Mesothelial cell of epicardium (in vitro differentiated cells): ENCODE data around the gene CSNK2B. TPM values are rescaled to one million over a fixed set of nuclear protein-coding genes. Genes with fewer than 3 reads are reported as not detected.
A peak's percentile ranks its signal among the peaks of the same experiment; 100 is the strongest.

Experiments used
- DNase-seq, 2 experiments: peaks; one replicate each; pipeline ENCODE4 v3.0.0; 2021; ENCODE audit warnings: low spot score in 2 of 2; ENCODE audit not compliant: unreplicated experiment in 2 of 2
- H3K27ac Mint-ChIP-seq: 2 replicates; pipeline ENCODE4 v1.8.0; 2021; ENCODE audit warnings: mixed read lengths
- H3K27me3 Mint-ChIP-seq: 2 replicates; pipeline ENCODE4 v1.8.0; 2021; ENCODE audit warnings: low read depth, mixed read lengths
- H3K36me3 Mint-ChIP-seq: 2 replicates; pipeline ENCODE4 v1.8.0; 2021; ENCODE audit warnings: mixed read lengths
- H3K4me1 Mint-ChIP-seq: 2 replicates; pipeline ENCODE4 v1.8.0; 2021; ENCODE audit warnings: mixed read lengths
- H3K4me3 Mint-ChIP-seq: 2 replicates; pipeline ENCODE4 v1.8.0; 2021; ENCODE audit warnings: mild to moderate bottlenecking, moderate library complexity, mixed read lengths
- H3K9me3 Mint-ChIP-seq: 2 replicates; pipeline ENCODE4 v1.8.0; 2021; ENCODE audit warnings: mixed read lengths
- CTCF ChIP-seq: fragments of 200-600 bp; sonication (generic); IDR thresholded peaks from one replicate; pipeline ENCODE4 v1.5.0; 2021; ENCODE audit warnings: antibody characterized with exemption; ENCODE audit not compliant: unreplicated experiment
- total RNA-seq: library from RNA; stranded (reverse); gene quantifications from 3 replicates; pipeline ENCODE4 v1.2.1, GENCODE V29; 2021

CSNK2B gene
- total RNA-seq, 1 donor from 2014 or later: 157 TPM

DNA sequence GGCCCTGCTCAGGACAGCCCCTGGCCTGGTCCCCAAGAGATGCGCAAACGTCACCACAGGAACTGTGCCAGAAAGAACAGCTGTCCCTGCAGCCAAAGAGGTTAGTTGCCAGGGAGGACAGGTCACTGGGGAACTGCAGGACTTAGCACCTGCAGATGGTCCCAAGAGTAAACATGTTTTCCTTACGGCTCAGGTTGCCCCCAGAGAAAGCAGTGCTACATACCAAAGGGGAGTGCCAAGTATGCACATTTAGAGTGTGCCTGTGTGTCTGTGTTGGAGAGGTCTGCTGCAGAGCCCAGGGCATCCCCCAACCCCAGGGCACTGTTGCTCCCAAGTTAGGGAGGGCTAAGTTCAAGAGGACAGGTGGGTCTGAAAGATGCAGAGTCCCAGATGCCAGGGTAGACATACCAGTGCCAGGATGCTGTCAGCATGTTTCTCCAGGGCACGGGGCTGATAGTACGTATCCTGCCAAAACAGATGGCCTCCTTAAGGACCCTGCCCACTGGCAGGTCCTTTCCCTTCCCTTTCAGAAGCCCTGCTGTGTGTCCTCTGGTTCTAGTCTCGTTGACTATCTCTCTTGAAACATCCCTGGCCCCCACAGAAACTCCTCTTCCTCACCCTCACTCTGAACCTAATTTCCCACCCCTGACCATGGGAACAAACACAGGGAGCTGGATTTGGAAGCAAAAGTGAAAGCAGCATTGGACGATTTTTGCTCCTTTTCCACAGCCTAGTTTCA lies 36.0 kb downstream of the CSNK2B start:
- Mint-ChIP-seq H3K4me1 (peaks cover 26% of the 10 kb centered on the region), H3K27me3 (no peaks in the 10 kb centered on the region), H3K27ac (peak overlapping the region; percentile 99), H3K4me3 (peak overlapping the region; percentile 97), H3K36me3 (peaks cover 6% of the 10 kb centered on the region), H3K9me3 (no peaks in the 10 kb centered on the region)
- no peak for DNase-seq
- TF ChIP-seq CTCF: no peak

- H3K27me3 Mint-ChIP-seq: no peaks in the 10 kb centered on the region
- DNase-seq: no peak
- peaks cover 22% of the 10 kb centered on the region for H3K4me1 Mint-ChIP-seq
- TF ChIP-seq CTCF: no peak
- H3K9me3 Mint-ChIP-seq: no peaks in the 10 kb centered on the region
- peak overlapping the region; percentile 99 for H3K27ac Mint-ChIP-seq
- H3K36me3 Mint-ChIP-seq: peaks cover 2% of the 10 kb centered on the region
- peak overlapping the region; percentile 97 for H3K4me3 Mint-ChIP-seq
These were observed 36.5 kb downstream of the CSNK2B start for GRCh38 chr6:31702405-31702818.

DNA sequence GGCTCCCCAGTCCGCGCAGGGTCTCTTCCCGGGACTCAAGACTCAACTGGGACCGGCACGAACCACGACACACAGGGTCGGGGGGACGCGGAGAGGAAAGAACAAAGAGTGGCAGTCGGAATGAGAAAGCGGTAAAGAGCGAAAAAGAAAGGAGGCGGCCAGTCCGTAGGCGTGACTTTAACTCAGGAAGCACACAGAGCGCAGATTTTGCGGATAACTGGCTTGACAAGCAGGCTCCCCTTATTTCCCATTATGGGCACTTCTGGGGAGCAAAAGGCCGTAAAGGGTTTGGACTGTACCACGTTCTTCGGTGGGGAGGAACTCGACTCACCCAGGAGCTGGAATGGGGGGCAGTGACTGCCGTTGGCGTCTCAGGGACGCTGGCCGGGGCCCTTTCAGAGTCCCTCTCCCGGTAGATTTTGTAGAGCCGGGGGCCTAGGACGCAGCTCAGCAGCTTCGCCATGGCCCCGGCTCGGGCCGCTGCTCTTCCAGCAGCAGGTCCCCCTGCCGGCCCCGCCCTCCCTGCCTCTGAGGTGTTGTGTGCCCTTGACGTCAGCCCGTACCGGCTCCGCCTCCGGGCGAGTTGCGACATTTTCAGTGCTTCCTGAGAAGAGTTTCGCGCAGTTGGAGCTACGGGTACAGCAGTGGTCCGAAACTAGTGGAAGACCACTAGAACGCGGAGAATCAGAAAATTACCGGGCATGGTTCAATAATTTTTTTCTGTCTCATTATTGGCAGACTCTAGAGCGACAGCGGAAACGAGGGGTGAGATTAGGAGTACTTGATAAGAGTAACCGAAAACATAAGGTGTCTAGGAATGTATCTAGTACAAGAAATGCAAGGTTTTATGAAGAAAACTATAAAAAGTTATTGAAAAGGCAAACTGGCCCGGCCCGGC lies 37.2 kb downstream of the CSNK2B start, which contains the start of gene ABHD16A:
TSS of gene ABHD16A (minus strand) at position 506 of the 898 bp plus-strand sequence. CDS start at position 463, 43 bp downstream.
- H3K4me3 Mint-ChIP-seq: peak within 1 kb of the TSS; percentile 97
- no peaks in the 10 kb centered on the region for H3K9me3 Mint-ChIP-seq
- H3K27ac Mint-ChIP-seq: peak within 1 kb of the TSS; percentile 99
- TF ChIP-seq CTCF: no peak
- DNase-seq: peak; percentile 94 to 98
- H3K27me3 Mint-ChIP-seq: no peaks in the 10 kb centered on the region
- peaks cover under 1% of the 10 kb centered on the region for H3K36me3 Mint-ChIP-seq
- peaks cover 19% of the 10 kb centered on the region for H3K4me1 Mint-ChIP-seq

DNA sequence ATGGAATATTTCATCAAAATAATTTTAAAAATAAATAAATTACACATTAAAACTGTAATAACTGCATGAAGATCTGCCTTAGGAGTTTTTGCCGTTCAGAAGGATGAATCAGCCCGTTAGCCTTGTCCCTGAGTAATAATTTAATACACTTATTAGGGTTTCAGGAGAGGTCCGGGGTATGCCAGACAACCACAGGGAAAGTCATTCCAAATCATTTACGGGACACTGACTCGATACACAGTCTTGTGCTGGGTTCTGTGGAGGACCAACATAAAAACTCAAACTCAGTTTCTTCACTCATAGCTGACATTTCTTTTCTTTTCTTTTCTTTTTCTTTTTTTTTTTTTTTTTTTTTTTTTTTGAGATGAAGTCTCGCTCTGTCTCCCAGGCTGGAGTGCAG lies 40.1 kb downstream of the CSNK2B start:
- no peaks in the 10 kb centered on the region for H3K27me3 Mint-ChIP-seq
- DNase-seq: no peak
- no peaks in the 10 kb centered on the region for H3K36me3 Mint-ChIP-seq
- H3K27ac Mint-ChIP-seq: no peak overlapping the region
- H3K9me3 Mint-ChIP-seq: no peaks in the 10 kb centered on the region
- TF ChIP-seq CTCF: no peak
- no peak overlapping the region for H3K4me3 Mint-ChIP-seq
- H3K4me1 Mint-ChIP-seq: peaks cover 15% of the 10 kb centered on the region

GRCh38 chr6:31706599-31706998 lies 40.7 kb downstream of the CSNK2B start, which contains the start of gene LY6G6F:
Gene LY6G6F (plus strand): TSS chr6:31706866. CDS start chr6:31706907, 41 bp downstream.
- no peak for DNase-seq
- H3K9me3 Mint-ChIP-seq: no peaks in the 10 kb centered on the region
- no peak within 1 kb of the TSS for H3K27ac Mint-ChIP-seq
- TF ChIP-seq CTCF: no peak
- H3K36me3 Mint-ChIP-seq: no peaks in the 10 kb centered on the region
- peaks cover 9% of the 10 kb centered on the region for H3K4me1 Mint-ChIP-seq
- no peak within 1 kb of the TSS for H3K4me3 Mint-ChIP-seq
- H3K27me3 Mint-ChIP-seq: no peaks in the 10 kb centered on the region
